HG02973 (cell line): ENCODE results near the gene CTIF.

ENCODE experiments used
- ATAC-seq: cut with Tn5 transposase; IDR thresholded peaks from one replicate; pipeline ENCODE4 v1.9.1; 2021; ENCODE audit warnings: moderate library complexity; ENCODE audit not compliant: unreplicated experiment

The CTIF gene

DNA sequence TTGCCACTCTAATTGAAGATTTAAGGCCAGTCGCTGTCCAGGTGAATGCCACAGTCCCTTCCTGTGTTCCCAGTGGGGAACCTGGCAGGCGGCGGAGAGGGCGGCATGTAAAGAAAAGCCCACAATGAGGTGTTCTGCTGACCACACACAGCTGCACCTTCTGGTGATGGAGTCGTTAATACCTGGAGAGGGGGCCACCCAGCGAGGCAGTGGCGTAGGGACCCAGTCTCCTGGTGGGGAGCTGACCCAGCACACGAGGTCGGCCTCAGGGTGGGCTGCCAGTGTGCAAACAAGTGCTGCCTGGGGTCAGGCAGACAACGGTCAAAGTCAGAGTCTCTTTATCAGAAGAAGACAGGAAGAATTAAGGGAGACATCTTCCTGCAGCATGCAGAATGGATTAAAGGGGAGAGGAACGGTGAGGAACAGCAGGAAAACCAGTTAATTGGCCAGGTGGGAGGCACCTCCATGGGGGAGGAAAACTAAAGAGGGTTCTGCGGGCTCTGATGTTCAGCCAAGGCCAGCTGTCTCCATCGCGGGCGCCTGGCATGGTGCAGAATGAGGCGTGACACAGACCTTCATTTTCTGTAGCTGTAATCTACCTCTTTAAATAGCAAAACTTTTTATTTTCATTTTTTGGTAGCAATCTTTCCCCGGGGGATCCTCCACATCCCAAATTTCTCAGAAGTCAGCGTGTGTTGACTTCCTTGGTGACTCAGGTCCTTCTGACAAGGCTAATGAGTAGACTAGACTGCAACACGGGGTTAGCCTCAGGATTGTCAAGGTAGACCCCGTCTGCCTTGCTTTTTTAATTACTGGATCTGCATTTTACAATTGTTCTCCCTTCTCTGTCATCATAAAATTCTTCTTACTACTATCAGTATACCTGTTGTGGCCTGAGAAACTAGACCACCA is 333.7 kb downstream of the CTIF start:
- no peak for ATAC-seq

- no peak for ATAC-seq
Observed at GRCh38 chr18:48874233-48874632, 335.4 kb downstream of the CTIF start.

- ATAC-seq = no peak
Observed at GRCh38 chr18:48874701-48875162, 335.9 kb downstream of the CTIF start.

DNA sequence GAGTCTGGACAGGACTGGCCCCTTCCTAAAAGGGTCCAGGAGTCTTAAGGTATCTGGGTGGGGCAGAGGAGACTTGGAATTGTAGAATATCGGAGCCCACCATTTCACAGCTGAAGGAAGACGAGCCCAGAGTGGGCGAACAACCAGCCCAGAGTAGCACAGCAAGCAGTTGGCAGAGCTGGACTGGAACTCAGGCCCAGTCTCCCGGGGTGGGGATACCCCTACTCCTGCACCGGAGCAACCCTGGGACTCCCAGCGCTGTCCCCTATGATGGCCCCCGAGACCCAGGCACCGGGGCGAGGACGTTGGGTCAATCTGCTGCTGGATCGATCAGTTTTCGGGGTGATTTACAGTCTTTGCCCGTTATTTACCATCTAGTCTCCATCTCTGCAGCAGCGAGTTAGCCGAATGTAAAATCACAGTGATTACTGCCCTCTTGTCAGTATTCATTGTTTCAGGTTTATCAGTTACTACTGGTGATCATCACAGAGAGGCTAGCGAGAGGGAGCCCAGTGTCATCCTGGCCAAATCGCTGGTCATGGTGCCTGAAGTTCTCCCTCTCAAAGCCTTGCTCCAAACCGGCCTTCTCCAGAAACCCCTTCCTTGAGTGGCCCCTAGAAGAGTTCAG is 336.6 kb downstream of the CTIF start:
- ATAC-seq = no peak

DNA sequence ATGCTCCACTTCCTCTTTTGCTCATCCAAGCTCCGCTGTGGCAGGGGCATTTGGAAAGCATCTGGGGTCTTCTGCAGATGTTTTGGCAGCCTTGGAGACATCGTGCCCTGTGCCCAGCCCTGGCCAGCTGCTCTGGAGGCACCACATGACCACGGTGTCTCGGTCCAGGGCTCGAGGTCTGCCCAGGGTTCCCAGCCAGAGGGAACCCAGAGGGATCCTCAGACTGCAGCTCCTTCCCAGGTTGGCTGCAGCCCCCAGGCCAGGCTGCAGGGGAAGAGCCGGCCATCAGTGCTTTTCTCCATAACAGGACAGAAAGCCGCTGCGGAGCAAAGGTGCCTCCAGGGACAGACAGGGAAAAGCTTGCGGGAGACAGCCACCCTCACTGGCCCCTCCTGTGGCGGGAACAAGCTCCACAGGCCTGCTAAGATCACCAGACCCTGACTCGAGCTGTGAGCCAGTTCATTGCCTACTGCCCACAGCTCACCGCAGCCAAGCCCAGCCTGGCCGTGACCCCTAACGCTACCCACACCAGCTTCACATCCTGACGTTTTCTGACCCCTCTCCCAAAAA is 337.2 kb downstream of the CTIF start:
- ATAC-seq = no peak

DNA sequence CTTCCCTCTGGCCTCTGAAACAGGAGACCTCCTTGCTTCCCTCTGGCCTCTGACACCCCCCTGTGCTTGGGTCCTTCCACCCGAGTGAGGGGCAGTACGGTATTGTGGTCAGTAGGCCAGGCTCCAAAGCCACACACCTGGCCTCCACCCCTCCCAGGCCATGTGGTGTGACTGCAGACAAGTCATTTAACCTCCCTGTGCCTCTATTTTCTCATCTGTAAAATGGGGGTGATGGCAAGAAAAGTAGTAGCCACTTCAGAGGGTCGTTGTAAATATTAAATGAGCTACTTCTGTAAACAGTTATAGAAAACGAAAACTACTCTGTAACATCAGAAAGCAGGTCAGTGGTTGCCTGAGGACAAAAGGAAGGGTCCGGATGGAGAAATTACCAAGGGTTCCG is 337.8 kb downstream of the CTIF start:
- no peak for ATAC-seq

GRCh38 chr18:48877941-48878340 is 339.1 kb downstream of the CTIF start:
- ATAC-seq = no peak

DNA sequence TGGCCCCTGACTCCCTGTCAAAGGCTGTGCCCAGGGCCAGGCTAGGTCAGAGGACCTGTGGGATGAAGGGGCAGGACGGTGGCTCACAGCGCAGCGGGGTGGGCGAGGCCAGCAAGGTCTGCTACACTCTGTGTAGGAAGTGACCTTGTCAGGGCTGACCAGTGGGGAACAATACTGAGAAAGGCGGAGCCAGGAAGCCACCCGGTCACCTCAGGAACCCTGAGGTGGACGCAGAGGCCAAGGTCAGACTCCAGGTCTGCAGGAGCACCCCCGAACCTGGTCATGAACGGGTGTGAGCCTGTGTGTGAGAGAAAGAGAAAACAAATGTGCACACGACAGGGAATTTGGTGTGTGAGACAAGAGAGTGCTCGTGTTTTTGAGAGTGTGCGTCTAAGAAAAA is 339.6 kb downstream of the CTIF start:
- ATAC-seq = no peak

DNA sequence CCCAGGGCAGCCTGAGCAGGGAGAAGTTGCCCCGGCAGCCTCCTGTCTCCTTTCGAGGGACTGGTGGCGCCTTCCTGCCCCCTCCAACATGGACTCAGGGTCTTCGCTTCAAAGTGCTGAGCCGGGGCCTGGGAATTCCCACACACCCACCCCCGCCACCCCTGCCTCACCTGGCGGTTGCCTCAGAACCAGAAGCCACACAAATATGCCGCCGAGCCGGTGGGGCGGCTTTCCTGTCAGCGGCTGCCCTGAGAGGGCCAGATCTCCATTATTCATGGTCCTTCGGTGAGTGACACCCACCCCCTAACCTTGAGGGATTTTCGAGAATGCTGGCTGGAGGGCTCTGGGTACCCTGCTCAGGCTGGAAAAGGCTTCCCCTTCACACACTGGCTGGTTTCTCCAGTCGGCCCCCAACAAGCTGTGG is 340.2 kb downstream of the CTIF start:
- no peak for ATAC-seq

- ATAC-seq = no peak
Observed at GRCh38 chr18:48880931-48881330, 342.1 kb downstream of the CTIF start.

DNA sequence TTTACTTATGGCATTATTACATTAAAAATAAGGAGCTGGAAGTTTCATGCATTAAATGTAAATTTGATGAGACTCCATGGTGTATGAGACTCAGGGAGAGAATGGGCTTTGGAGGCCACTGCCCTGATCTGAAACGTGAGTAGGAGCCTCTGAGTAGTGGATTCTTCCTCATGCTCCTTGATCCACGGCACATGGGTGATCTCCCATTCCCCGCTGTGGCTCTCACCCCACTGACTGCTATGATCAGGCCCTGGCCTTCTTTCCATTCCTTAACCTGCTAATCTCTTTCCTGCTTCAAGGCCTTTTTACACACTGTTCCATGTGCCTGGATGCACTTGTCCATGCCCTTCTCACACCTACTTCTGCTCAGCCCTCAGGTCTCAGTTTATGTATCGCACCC is 343.5 kb downstream of the CTIF start:
- no peak for ATAC-seq

DNA sequence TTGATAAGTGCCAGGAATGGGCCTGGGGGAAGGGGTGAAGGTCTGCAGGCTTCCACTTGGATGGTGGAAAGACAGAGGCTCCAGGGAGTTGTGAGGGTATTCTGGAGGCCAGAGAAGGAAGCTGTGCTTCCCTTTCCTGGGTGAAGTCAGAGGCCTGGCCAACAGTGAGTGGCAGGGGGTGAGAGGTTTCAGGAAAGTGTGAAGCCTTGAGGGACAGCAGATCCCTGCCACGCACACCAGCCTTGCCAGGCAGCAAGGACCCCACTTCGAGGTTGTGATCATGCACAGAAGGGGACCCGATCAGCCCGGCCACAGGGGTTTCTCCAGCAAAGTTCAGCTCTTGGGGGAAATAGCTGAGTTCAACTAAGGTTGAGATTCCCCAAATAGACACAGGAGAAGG is 345.5 kb downstream of the CTIF start:
- no peak for ATAC-seq

DNA sequence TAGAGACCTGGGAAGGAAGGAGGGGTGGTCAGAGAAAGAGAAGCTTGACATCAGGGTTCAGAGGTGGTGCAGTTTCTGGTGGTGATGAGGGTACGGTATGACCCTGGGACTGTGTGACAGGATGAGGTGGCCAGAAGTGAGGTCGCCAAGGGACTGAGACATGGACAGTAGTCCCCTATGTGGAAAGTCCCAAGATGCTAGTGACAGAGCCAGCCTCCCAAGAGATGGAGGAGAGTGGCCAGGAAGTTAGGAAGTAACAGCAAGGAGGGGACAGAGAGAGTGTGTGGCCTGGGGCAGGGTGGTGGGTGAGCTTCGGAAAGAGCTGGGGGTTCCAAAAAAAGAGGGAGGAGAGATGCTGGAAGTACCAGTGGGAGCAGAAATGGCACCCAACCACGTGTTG is 345.9 kb downstream of the CTIF start:
- ATAC-seq = no peak

GRCh38 chr18:48885266-48885923 is 346.6 kb downstream of the CTIF start:
- ATAC-seq = no peak

DNA sequence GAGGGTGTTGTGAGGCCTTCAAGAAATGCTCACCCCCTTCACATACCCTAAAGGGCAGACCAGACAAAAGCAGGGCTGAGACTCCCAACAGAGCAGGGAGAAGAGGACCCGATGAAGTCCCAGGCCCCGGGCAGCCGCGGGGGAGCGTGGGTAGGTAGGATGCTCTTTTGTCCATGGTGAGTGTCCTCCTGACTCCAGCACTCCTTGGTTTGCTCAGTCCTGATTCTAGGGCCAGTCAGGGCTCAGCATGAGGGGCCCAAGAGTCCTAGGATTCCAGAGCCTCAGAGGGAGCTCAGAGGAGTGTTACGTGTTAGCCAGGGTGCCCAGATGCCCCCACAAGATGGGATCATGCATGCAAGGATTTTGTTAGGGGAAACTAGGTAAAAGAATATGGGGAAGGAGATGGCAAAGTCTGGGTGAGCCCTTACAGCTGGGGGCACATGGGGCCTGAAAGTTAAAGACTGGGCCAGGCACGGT is 347.1 kb downstream of the CTIF start:
- ATAC-seq = no peak

GRCh38 chr18:48886520-48887293 is 347.9 kb downstream of the CTIF start:
- no peak for ATAC-seq

GRCh38 chr18:48887294-48887904 is 348.6 kb downstream of the CTIF start:
- no peak for ATAC-seq

GRCh38 chr18:48887905-48888772 is 349.3 kb downstream of the CTIF start:
- no peak for ATAC-seq

- no peak for ATAC-seq
Observed at GRCh38 chr18:48888773-48889080, 349.9 kb downstream of the CTIF start.
